ENCODE results near the gene NR6A1.

The NR6A1 gene

DNA sequence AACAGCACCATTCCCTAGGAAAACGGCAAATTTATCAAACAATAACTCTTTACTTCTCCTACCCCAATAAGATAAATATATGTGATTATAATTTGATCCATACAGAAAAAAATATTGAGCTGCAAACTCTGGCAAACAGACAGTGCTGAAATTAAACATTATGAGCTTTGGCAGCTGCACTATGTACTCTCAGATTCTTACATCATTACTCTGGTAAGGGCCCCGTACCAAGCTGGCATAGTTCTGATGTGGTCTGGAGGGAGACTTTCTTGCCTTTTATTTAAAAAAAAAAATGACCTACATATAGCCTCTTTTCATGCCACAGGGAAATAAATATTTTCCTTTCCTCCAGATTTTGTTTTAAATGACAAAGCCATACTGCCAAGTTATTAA is 95.0 kb downstream of the NR6A1 start:
- no peak for DNase-seq (ENCODE audit: low read depth, low spot score)
- TF ChIP-seq, protein P1, sequence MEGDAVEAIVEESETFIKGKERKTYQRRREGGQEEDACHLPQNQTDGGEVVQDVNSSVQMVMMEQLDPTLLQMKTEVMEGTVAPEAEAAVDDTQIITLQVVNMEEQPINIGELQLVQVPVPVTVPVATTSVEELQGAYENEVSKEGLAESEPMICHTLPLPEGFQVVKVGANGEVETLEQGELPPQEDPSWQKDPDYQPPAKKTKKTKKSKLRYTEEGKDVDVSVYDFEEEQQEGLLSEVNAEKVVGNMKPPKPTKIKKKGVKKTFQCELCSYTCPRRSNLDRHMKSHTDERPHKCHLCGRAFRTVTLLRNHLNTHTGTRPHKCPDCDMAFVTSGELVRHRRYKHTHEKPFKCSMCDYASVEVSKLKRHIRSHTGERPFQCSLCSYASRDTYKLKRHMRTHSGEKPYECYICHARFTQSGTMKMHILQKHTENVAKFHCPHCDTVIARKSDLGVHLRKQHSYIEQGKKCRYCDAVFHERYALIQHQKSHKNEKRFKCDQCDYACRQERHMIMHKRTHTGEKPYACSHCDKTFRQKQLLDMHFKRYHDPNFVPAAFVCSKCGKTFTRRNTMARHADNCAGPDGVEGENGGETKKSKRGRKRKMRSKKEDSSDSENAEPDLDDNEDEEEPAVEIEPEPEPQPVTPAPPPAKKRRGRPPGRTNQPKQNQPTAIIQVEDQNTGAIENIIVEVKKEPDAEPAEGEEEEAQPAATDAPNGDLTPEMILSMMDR (IDR thresholded peaks at IDR 0.05; ENCODE audit: low read depth, low read length) = no peak
- H3K4me3 ChIP-seq (ENCODE audit: low read depth, low read length) = no peak overlapping the region
- in situ Hi-C loops (cut with HindIII; ENCODE audit: low sequenced_read_pairs) = no loop called here

DNA sequence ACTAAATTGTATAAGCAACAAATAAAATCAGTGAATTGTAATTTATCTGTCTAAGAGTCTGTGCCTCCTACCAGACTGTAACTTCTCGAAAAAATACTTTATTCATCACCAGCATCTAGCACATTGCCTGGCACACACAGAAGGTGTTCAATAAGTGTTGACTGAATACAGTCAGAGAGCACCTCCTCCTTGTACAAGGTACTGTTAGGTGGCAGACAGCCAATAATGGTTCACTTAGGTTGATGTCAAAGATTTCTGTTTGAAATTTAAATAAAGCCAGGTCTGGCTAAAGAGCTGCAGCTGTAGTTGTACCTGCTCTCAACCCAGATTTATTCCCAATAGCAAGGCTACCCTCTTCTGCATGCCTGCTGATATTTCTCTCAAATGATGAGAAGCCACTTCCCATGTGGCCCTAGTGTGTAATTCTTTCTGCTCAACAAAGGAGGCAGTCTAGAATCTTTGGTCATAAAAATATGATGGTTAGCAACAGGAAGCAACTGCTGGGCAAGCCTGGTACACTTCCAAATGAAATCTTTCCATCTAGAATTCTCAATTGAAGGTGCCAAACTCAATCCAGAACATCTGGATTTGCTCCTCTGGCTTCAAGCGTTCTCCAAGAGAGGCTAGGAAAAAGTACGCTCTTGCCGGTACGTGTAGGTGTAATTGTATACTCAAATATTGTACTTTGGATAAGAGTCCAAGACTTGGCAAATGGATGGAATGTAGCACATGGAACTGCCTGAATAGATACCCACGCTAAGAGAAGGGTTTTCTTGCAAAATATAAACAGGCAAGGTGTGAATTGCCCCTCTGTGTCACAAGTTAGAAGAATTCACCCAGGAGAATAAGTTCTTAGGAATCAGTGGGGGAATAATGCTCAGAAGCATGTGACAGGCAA is 95.6 kb downstream of the NR6A1 start:
- DNase-seq (ENCODE audit: low read depth, low spot score) = no peak
- TF ChIP-seq, protein P1 (IDR thresholded peaks at IDR 0.05; ENCODE audit: low read depth, low read length) = no peak
- no peak overlapping the region for H3K4me3 ChIP-seq (ENCODE audit: low read depth, low read length)
- in situ Hi-C loops (cut with HindIII; ENCODE audit: low sequenced_read_pairs) = no loop called here

DNA sequence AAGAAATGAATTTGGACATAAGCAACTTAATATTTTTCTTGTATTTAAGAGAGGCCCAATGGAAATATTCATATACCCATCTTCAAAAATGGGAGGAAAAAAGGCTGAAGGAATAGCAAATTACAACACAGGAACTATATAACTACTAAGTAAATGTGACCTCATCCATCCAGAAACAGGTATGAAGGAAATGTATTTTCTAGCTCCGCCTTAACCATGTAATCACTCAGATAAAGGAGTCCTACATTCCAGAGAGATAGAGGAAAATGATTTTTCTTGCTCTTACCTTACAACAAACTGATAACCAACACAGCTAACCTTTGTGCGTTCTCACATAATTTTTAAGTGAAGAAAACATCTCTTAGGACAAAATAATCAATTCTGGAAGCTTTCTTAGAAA is 96.5 kb downstream of the NR6A1 start:
- no peak for DNase-seq (ENCODE audit: low read depth, low spot score)
- in situ Hi-C loops (cut with HindIII; ENCODE audit: low sequenced_read_pairs) = no loop called here
- TF ChIP-seq, protein P1 (IDR thresholded peaks at IDR 0.05; ENCODE audit: low read depth, low read length) = no peak
- no peak overlapping the region for H3K4me3 ChIP-seq (ENCODE audit: low read depth, low read length)

DNA sequence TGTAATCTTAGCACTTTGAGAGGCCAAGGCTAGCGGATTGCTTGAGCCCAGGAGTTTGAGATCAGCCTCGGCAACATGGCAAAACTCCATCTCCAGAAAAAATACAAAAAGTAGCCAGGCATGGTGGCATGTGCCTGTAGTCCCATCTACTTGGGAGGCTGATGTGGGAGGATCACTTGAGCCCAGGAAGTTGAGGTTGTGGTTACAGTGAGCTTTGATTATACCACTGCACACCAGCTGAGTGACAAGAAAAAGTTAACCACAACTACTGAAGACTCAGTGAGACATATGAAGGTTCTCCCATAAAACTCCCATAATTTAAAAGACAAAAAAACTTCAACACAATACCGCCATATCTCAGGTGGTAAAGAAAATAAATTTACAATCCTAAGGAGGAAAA is 98.0 kb downstream of the NR6A1 start:
- H3K4me3 ChIP-seq (ENCODE audit: low read depth, low read length) = no peak overlapping the region
- no peak for DNase-seq (ENCODE audit: low read depth, low spot score)
- in situ Hi-C loops (cut with HindIII; ENCODE audit: low sequenced_read_pairs) = no loop called here
- TF ChIP-seq, protein P1 (IDR thresholded peaks at IDR 0.05; ENCODE audit: low read depth, low read length) = no peak

DNA sequence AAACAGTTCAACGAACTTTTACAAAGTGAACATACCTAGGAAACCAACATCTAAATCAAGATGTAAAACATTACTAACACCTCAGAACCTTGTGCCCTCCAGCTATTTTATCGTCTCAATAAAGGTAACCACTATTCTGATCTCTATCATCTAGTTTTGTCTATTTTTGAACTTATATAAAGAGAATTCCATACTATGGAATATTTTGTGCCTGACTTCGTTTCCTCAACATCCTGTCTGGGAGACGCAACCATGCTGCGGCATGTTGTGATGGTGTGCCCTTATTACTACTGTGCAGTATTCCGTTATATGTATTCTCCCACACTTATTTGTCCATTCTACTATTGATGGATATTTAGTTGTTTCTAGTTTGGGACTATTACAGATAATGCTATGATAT is 99.2 kb downstream of the NR6A1 start:
- H3K4me3 ChIP-seq (ENCODE audit: low read depth, low read length) = no peak overlapping the region
- TF ChIP-seq, protein P1 (IDR thresholded peaks at IDR 0.05; ENCODE audit: low read depth, low read length) = no peak
- in situ Hi-C loops (cut with HindIII; ENCODE audit: low sequenced_read_pairs) = no loop called here
- no peak for DNase-seq (ENCODE audit: low read depth, low spot score)

DNA sequence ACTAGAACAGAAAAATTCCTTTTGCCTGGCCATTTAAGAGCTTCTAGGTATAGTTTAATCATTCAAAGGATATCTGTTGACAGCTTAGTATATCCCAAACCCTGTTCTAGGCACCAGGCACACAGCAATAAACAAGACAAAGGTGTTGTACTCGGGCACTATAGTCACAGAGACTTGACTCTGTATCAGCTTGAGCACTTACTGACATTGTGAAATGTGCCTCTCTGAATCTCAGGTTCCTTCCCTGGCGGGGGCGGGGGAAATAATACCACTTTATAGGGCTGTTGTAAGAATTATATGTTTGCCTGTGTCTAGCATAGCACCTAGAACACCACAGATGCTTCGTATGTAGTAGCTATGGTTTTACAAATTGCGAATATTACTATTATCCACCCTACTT is 104.5 kb downstream of the NR6A1 start:
- no peak overlapping the region for H3K4me3 ChIP-seq (ENCODE audit: low read depth, low read length)
- DNase-seq (ENCODE audit: low read depth, low spot score) = no peak
- in situ Hi-C loops (cut with HindIII; ENCODE audit: low sequenced_read_pairs) = no loop called here
- TF ChIP-seq, protein P1 (IDR thresholded peaks at IDR 0.05; ENCODE audit: low read depth, low read length) = no peak
